ENCODE data around the gene ABCB6.

ABCB6 gene

DNA sequence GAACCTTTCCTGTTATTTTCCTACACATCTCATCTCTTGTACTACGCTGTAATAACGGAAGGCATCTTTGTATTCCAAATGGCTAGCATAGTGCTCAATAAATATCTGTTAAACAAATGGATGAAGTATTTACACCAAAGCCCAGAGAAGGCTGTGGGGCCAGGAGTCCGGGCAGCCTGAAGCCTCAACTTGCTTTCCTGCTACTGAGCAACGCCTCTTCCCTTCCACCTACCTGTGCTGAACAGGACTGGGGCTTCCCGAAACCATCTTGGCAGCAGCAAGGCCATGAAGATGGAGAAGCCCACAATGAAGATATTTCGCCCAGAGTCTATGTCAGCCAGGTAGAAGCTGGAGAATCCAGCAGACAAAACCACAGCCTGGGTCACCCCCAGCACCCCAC, 55.6 kb downstream of the ABCB6 start:
- Mint-ChIP-seq H3K4me3 (no peak overlapping the region), H3K27ac (no peak overlapping the region), H3K27me3 (no peaks in the 10 kb centered on the region), H3K9me3 (no peaks in the 10 kb centered on the region), H3K36me3 (ENCODE audit: low read depth) (peaks cover 2% of the 10 kb centered on the region), H3K4me1 (peaks cover 19% of the 10 kb centered on the region)
- ATAC-seq (no peak), DNase-seq (no peak)

DNA sequence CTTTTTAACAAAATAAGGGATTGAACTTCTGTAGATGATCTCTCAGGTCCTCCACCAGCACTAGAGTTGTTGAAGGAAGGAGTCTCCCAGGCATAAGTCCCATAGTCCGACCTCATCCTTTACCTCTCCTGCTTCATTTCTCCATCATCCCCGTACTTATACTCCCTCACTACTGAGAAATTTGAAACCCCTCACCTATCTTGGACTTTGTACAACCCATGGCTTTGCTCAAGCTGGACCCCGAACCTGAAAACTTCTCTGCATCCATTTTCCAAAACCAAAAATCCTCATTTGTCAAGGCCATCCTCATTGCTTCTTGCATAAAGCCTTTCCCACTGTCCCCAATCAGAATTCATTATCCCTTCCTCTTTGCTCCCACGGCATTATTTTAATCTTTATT, 57.7 kb downstream of the ABCB6 start:
- peak overlapping the region; percentile 95 for H3K27ac Mint-ChIP-seq
- H3K36me3 Mint-ChIP-seq (ENCODE audit: low read depth): peaks cover 12% of the 10 kb centered on the region
- H3K27me3 Mint-ChIP-seq: no peaks in the 10 kb centered on the region
- peak overlapping the region; percentile 86 for H3K4me3 Mint-ChIP-seq
- ATAC-seq (no peak), DNase-seq (no peak)
- no peaks in the 10 kb centered on the region for H3K9me3 Mint-ChIP-seq
- peaks cover 19% of the 10 kb centered on the region for H3K4me1 Mint-ChIP-seq

DNA sequence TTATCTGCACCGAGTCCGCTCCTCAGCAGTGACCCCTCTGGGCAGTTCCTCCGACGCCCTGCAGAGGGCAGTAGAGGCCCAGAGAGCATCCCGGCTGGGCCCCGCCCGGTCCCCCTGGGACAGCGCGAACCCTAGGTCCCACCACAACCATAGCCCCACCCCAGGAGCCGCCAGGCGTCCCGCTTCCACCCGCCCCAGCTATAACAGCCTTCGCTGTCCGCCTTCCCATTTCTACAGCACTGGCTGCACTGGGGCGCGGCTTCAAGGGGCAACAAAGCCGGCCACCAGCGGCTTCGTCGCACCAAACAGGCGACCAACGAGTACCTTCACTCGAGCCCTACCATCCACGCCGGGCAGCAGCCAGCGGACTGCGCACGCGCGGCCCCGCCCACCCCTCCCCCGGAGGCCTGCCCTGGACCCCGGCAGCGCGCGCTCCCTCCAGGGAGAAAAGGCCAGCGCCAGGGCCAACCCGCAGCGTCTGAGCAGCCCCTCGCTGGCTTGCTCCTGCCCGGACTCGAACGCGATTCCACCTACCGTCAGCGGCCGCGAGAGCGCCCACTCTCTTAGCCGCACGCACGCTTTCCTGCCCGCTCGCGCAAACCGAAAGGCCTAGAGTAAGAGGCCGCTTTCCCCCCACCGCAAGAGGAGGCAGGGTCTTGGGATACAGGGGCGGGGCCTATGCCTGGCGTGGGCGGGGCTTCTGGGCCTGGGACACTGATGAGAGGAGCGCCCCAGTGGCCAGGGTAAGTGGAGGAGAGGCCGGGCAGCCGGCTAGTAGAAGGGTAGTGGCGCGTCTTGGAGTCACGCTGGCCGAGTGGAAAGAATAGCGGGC, 58.4 kb downstream of the ABCB6 start, which contains the start of gene NHEJ1:
Gene NHEJ1, minus strand, starts transcription at position 630 of the 832 bp plus-strand sequence. CDS start 2,453 bp downstream, outside the sequence.
- DNase-seq: peak; percentile 96
- Mint-ChIP-seq H3K4me3 (peak within 1 kb of the TSS; percentile 86), H3K36me3 (ENCODE audit: low read depth) (peaks cover 10% of the 10 kb centered on the region), H3K27me3 (no peaks in the 10 kb centered on the region), H3K27ac (peak within 1 kb of the TSS; percentile 95), H3K4me1 (peaks cover 19% of the 10 kb centered on the region), H3K9me3 (no peaks in the 10 kb centered on the region)
- peak; percentile 93 for ATAC-seq
